GM12878 (cell line): ENCODE measurements around the gene MRPL49. TPM values are rescaled to one million over a fixed set of nuclear protein-coding genes. Genes with fewer than 3 reads are reported as not detected.

ENCODE experiments used
- ASH2L ChIP-seq: fragments of 300-600, 200-600 bp; sonication (generic); IDR thresholded peaks from 2 replicates; pipeline ENCODE4 v1.6.1; 2017; ENCODE audit warnings: low read depth, mild to moderate bottlenecking, borderline replicate concordance
- ATF2 ChIP-seq: IDR thresholded peaks from 2 replicates; pipeline ENCODE4 v1.6.1; 2012; ENCODE audit warnings: low read length, inconsistent platforms
- ELK1 ChIP-seq: IDR thresholded peaks from 2 replicates; pipeline ENCODE4 v1.6.1; 2012; ENCODE audit warnings: low read depth, low read length, improper control_type of control experiment
- ETV6 ChIP-seq, 2 experiments: fragments of 450-650 bp in 1 of 2; IDR thresholded peaks in 1 of 2; conservative IDR thresholded peaks in 1 of 2; 2 replicates each; pipeline ENCODE4 v1.6.1; 2014; ENCODE audit warnings: antibody characterized with exemption in 1 of 2, borderline replicate concordance in 1 of 2, low read depth in 1 of 2, mild to moderate bottlenecking in 1 of 2, moderate library complexity in 1 of 2
- FOS ChIP-seq: IDR thresholded peaks from 3 replicates; pipeline ENCODE4 v1.6.1; 2011; ENCODE audit warnings: borderline replicate concordance; ENCODE audit not compliant: insufficient read length; ENCODE audit errors: extremely low read depth
- GATAD2B ChIP-seq: fragments of 450-650 bp; conservative IDR thresholded peaks from 2 replicates; pipeline ENCODE4 v1.6.1; 2017; ENCODE audit warnings: low read depth, mild to moderate bottlenecking, moderate library complexity
- IKZF1 ChIP-seq: fragments of 450-650 bp; conservative IDR thresholded peaks from 2 replicates; pipeline ENCODE4 v1.6.1; 2017; ENCODE audit warnings: antibody characterized with exemption, mild to moderate bottlenecking
- LARP7 ChIP-seq: fragments of 450-650 bp; IDR thresholded peaks from 2 replicates; pipeline ENCODE4 v1.6.1; 2017; ENCODE audit warnings: mild to moderate bottlenecking
- PAX8 ChIP-seq: fragments of 450-650 bp; IDR thresholded peaks from 2 replicates; pipeline ENCODE4 v1.6.1; 2017; ENCODE audit warnings: mild to moderate bottlenecking, moderate library complexity
- REST ChIP-seq: IDR thresholded peaks from 2 replicates; pipeline ENCODE4 v1.6.1; 2012; ENCODE audit warnings: mild to moderate bottlenecking, low read depth, low read length
- SREBF1 ChIP-seq: IDR thresholded peaks from 2 replicates; pipeline ENCODE4 v1.6.1; 2012; ENCODE audit warnings: mild to moderate bottlenecking, low read length
- ZNF384 ChIP-seq: IDR thresholded peaks from 2 replicates; pipeline ENCODE4 v1.6.1; 2012; ENCODE audit warnings: low read depth, mild to moderate bottlenecking, low read length, improper control_type of control experiment, borderline replicate concordance
- ZNF687 ChIP-seq: fragments of 450-650 bp; IDR thresholded peaks from 2 replicates; pipeline ENCODE4 v1.6.1; 2017; ENCODE audit warnings: mild to moderate bottlenecking, moderate library complexity
- polyA plus RNA-seq, 11 experiments: library from polyadenylated mRNA; depleted of rRNA in 4 of 11; unstranded in 6 of 11; stranded (reverse) in 5 of 11; fragments of >200 nt; fragmentation: Nextera tagmentation in 4 of 11; fragmentation: Illumina TruSeq in 1 of 11; extraction: Ambion mirVana in 4 of 11; extraction: Trizol in 1 of 11; gene quantifications; 1 replicate in 1 of 11; 2 replicates in 10 of 11; pipeline versions ENCODE4 v1.2.1 to v1.2.3, GENCODE V29; 2011 to 2016; ENCODE audit warnings: inconsistent platforms in 2 of 11, missing spikeins in 2 of 11, low read depth in 1 of 11
- total RNA-seq, 4 experiments: library from RNA; depleted of rRNA in 3 of 4; stranded (reverse); fragments of >200 nt in 3 of 4; fragmentation: Illumina TruSeq in 1 of 4; extraction: Trizol in 1 of 4; gene quantifications; 2 replicates each; pipeline versions ENCODE4 v1.2.1 to v1.2.3, GENCODE V29; 2013 to 2021

Gene MRPL49
- total and polyA plus RNA-seq, 10 of the 15 experiments (the other 5 are each of a cell fraction or from before 2014, with no cell fraction given): 42.0 to 116 (median 71.7) TPM

- TF ChIP-seq ATF2 (no peak), FOS (no peak), ZNF687 (peak; percentile 78; the same call in 1 of the 2 replicates), GATAD2B (peak; percentile 86), ZNF384 (no peak), ETV6 (conservative IDR thresholded peaks at IDR 0.05 in 1 of 2, IDR thresholded peaks at IDR 0.05 in 1 of 2; ENCODE audit: borderline replicate concordance in 1 of 2, low read depth in 1 of 2) (0 out of 4 replicates have a peak, but pooled peaks of 1 of the 2 experiments have one; percentile 26), REST (no peak), SREBF1 (peak; percentile 92), PAX8 (0 out of 2 replicates have a peak, but pooled peaks have one; percentile 14), ELK1 (peak; percentile 30; the same call in 1 of the 2 replicates), LARP7 (peak; percentile 60), IKZF1 (no peak; the same call in none of the 2 replicates), ASH2L (peak; percentile 27; the same call in 1 of the 2 replicates)
These were observed 12.3 kb downstream of the MRPL49 start, which contains the start of gene SYVN1 (continued) for GRCh38 chr11:65134240-65134951.
